ENCODE data around the gene PCMTD2. TPM values are rescaled to one million over a fixed set of nuclear protein-coding genes. Genes with fewer than 3 reads are reported as not detected.

The PCMTD2 gene
- polyA plus RNA-seq, 1 of the 3 experiments (the other 2 are of a cell fraction): 50.7 TPM

DNA sequence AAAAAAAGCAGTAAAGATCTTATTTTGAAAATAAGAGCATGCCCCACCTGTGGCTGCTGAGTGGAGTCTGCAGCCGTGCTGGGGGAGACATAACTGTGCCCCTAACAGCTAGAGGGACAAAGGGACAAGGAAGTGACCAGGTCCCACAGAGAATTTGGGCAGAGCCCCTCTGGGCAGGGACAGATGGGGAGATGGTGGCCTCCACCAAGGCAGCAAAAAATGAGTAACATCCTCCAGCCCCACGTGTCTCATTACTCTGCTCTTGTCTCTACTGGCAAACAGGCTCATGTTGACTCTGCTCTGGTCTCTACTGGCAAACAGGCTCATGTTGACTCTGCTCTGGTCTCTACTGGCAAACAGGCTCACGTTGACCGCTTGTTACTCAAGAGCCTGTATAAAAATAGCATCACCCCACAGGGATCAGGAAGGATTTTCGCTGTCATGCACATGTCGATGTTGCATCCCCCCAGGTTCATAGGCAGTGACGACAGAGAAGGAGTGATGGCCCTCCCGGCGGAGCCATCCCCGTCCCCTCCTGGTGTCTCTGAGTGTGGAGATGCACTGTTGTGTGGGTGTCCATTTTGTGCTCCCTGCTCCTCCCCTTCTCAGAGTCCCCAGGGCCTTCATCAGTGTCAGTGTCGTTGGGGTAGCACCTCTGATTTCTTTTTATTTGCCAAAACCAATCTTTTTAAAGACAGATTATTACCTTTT is 17.3 kb upstream of the PCMTD2 start:
- WGBS (ENCODE audit: low lambda C conversion rate): 44% methylated on average over 7 of the region's 11 CpGs
- Histone ChIP-seq H3K9ac (no peak overlapping the region), H3K27ac (ENCODE audit: low read depth in 2 of 2, low read length in 1 of 2) (no peak overlapping the region), H3K4me3 (ENCODE audit: low read depth in 2 of 2, low read length in 1 of 2) (no peak overlapping the region), H3K4me2 (no peak overlapping the region), H3K36me3 (replicated peaks in 1 of 2; ENCODE audit: control insufficient read depth in 1 of 2, insufficient read depth in 2 of 2, low read length in 1 of 2) (no peaks in the 10 kb centered on the region), H2AFZ (ENCODE audit: low read depth) (no peak overlapping the region), H3K79me2 (ENCODE audit: insufficient read depth) (no peaks in the 10 kb centered on the region), H3K9me3 (no peaks in the 10 kb centered on the region), H3K9me2 (no peaks in the 10 kb centered on the region), H3K4me1 (ENCODE audit: control insufficient read depth in 1 of 2, insufficient read depth in 2 of 2, low read depth in 1 of 2, low read length in 1 of 2) (peaks cover 0 to 6% of the 10 kb centered on the region in 2 experiments; a peak in 1 of 4 replicates), H3K27me3 (ENCODE audit: insufficient read depth) (no peaks in the 10 kb centered on the region; the same call in 1 of the 2 replicates), H4K20me1 (ENCODE audit: insufficient read depth) (no peaks in the 10 kb centered on the region), H3F3A (replicated peaks; ENCODE audit: insufficient read depth) (no peaks in the 10 kb centered on the region)
- TF ChIP-seq, protein P1, sequence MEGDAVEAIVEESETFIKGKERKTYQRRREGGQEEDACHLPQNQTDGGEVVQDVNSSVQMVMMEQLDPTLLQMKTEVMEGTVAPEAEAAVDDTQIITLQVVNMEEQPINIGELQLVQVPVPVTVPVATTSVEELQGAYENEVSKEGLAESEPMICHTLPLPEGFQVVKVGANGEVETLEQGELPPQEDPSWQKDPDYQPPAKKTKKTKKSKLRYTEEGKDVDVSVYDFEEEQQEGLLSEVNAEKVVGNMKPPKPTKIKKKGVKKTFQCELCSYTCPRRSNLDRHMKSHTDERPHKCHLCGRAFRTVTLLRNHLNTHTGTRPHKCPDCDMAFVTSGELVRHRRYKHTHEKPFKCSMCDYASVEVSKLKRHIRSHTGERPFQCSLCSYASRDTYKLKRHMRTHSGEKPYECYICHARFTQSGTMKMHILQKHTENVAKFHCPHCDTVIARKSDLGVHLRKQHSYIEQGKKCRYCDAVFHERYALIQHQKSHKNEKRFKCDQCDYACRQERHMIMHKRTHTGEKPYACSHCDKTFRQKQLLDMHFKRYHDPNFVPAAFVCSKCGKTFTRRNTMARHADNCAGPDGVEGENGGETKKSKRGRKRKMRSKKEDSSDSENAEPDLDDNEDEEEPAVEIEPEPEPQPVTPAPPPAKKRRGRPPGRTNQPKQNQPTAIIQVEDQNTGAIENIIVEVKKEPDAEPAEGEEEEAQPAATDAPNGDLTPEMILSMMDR (IDR thresholded peaks at IDR 0.05): no peak
- no peak for TF ChIP-seq EP300 (IDR thresholded peaks at IDR 0.05; ENCODE audit: borderline replicate concordance in 1 of 2, low read depth in 1 of 2, low read length in 1 of 2)
- TF ChIP-seq TEAD4 (IDR thresholded peaks at IDR 0.05; ENCODE audit: borderline replicate concordance, insufficient read depth): no peak
- TF ChIP-seq NRF1 (IDR thresholded peaks at IDR 0.05; ENCODE audit: low read depth, low read length): no peak
- TF ChIP-seq, protein P2, sequence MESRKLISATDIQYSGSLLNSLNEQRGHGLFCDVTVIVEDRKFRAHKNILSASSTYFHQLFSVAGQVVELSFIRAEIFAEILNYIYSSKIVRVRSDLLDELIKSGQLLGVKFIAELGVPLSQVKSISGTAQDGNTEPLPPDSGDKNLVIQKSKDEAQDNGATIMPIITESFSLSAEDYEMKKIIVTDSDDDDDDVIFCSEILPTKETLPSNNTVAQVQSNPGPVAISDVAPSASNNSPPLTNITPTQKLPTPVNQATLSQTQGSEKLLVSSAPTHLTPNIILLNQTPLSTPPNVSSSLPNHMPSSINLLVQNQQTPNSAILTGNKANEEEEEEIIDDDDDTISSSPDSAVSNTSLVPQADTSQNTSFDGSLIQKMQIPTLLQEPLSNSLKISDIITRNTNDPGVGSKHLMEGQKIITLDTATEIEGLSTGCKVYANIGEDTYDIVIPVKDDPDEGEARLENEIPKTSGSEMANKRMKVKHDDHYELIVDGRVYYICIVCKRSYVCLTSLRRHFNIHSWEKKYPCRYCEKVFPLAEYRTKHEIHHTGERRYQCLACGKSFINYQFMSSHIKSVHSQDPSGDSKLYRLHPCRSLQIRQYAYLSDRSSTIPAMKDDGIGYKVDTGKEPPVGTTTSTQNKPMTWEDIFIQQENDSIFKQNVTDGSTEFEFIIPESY (IDR thresholded peaks at IDR 0.05; ENCODE audit: borderline replicate concordance, low read depth): no peak
- TF ChIP-seq PBX3 (IDR thresholded peaks at IDR 0.05): no peak
- no peak for TF ChIP-seq IRF3 (IDR thresholded peaks at IDR 0.05; ENCODE audit: low read depth, low read length)
- TF ChIP-seq FOXJ3 (CRISPR knock-in tag; IDR thresholded peaks at IDR 0.05): no peak
- no peak for TF ChIP-seq JUND (IDR thresholded peaks at IDR 0.05)
- TF ChIP-seq FOSL2 (IDR thresholded peaks at IDR 0.05; ENCODE audit: borderline replicate concordance, low read depth): no peak
- DNase-seq: no peak
- POLR2A ChIA-PET: no interaction called here
- CTCF ChIA-PET: interaction anchor here (0.7 to 1.9 kb wide), 3 partner anchors 9 to 181 kb away, joined by 3 to 6 read pairs (median 5); partner anchors contain the start of gene PCMTD2
